K562 (cell line): ENCODE results near the gene ARHGEF26.

Experiments used
- ETS1 ChIP-seq: conservative IDR thresholded peaks from 2 replicates; pipeline ENCODE4 v1.6.1; 2011; ENCODE audit warnings: low read depth, mild to moderate bottlenecking, low read length; ENCODE audit not compliant: control insufficient read depth
- FOXJ3 ChIP-seq: sonication (generic); formaldehyde crosslinking; IDR thresholded peaks from 2 replicates; pipeline ENCODE4 v1.4.0; 2020; ENCODE audit warnings: mild to moderate bottlenecking, missing genetic modification reagents
- KAT8 ChIP-seq: fragments of 450-650 bp; IDR thresholded peaks from 2 replicates; pipeline ENCODE4 v1.6.1; 2016; ENCODE audit warnings: low read depth, mild to moderate bottlenecking
- PHF20 ChIP-seq: fragments of 450-650 bp; IDR thresholded peaks from 2 replicates; pipeline ENCODE4 v1.6.1; 2018; ENCODE audit not compliant: partially characterized antibody
- PHTF2 ChIP-seq: fragments of 250-450 bp; sonication (Bioruptor Pico); IDR thresholded peaks from 2 replicates; pipeline ENCODE4 v1.5.0; 2021; ENCODE audit warnings: mild to moderate bottlenecking
- POLR2AphosphoS5 ChIP-seq: IDR thresholded peaks from 2 replicates; pipeline ENCODE4 v1.6.1; 2011; ENCODE audit warnings: mild to moderate bottlenecking, low read depth, low read length, moderate library complexity; ENCODE audit not compliant: control insufficient read depth, insufficient read depth
- SIX5 ChIP-seq, 2 experiments: IDR thresholded peaks; 2 replicates each; pipeline ENCODE4 v1.6.1; 2011; ENCODE audit warnings: low read length in 2 of 2, borderline replicate concordance in 1 of 2, low read depth in 1 of 2, mild to moderate bottlenecking in 1 of 2, moderate library complexity in 1 of 2; ENCODE audit not compliant: insufficient read depth in 1 of 2
- ZNF586 ChIP-seq: fragments of 450-650 bp; formaldehyde crosslinking; conservative IDR thresholded peaks from 2 replicates; pipeline ENCODE4 v1.4.0; 2020; ENCODE audit warnings: mild to moderate bottlenecking, moderate library complexity
- ZNF695 ChIP-seq: fragments of 450-650 bp; formaldehyde crosslinking; IDR thresholded peaks from 2 replicates; pipeline ENCODE4 v1.4.0; 2020; ENCODE audit warnings: mild to moderate bottlenecking, moderate library complexity
- TF ChIP-seq, protein P1 (sequence below), 2 experiments: fragments of 450-650 bp; formaldehyde crosslinking in 1 of 2; IDR thresholded peaks; 2 replicates each; pipeline versions ENCODE4 v1.4.0 to v1.6.1; 2014 to 2020; ENCODE audit warnings: mild to moderate bottlenecking in 2 of 2, borderline replicate concordance in 1 of 2, low read depth in 1 of 2
- TF ChIP-seq, protein P2 (sequence below): IDR thresholded peaks from 3 replicates; pipeline ENCODE4 v1.6.1; 2011; ENCODE audit warnings: borderline replicate concordance, mild to moderate bottlenecking; ENCODE audit not compliant: insufficient read length, insufficient read depth
- TF ChIP-seq, protein P3 (sequence below), 3 experiments: IDR thresholded peaks in 2 of 3; conservative IDR thresholded peaks in 1 of 3; 2 replicates each; pipeline ENCODE4 v1.5.1; 2011 to 2012; ENCODE audit warnings: low read length in 3 of 3, mild to moderate bottlenecking in 3 of 3, control low read depth in 2 of 3, improper control_type of control experiment in 1 of 3, inconsistent platforms in 1 of 3, low read depth in 1 of 3, mixed read lengths in 1 of 3, moderate library complexity in 1 of 3; ENCODE audit not compliant: insufficient read depth in 2 of 3
- TF ChIP-seq, protein P4 (sequence below): IDR thresholded peaks from 2 replicates; pipeline ENCODE4 v1.6.1; 2012; ENCODE audit warnings: low read depth, low read length, improper control_type of control experiment, borderline replicate concordance

DNA sequence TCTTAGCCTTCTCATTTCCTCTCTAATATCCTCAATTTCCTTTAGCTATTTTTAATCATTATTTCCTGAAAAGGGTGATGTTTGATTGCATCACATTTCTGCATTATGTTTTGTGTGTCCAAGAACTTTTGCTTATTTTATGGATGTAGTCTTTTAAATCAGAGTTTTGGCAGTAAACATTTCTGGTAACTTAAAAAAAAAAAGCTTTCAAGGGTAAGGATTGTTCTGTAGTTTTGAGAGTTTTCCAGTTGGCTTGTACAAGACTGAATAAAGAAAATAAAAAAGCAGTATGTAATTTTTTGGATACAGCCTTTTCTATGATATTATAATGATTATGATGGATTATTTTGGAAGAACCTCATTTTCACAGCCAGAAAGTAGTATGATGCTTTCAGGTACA is 103.7 kb downstream of the ARHGEF26 start:
- TF ChIP-seq, protein P1, sequence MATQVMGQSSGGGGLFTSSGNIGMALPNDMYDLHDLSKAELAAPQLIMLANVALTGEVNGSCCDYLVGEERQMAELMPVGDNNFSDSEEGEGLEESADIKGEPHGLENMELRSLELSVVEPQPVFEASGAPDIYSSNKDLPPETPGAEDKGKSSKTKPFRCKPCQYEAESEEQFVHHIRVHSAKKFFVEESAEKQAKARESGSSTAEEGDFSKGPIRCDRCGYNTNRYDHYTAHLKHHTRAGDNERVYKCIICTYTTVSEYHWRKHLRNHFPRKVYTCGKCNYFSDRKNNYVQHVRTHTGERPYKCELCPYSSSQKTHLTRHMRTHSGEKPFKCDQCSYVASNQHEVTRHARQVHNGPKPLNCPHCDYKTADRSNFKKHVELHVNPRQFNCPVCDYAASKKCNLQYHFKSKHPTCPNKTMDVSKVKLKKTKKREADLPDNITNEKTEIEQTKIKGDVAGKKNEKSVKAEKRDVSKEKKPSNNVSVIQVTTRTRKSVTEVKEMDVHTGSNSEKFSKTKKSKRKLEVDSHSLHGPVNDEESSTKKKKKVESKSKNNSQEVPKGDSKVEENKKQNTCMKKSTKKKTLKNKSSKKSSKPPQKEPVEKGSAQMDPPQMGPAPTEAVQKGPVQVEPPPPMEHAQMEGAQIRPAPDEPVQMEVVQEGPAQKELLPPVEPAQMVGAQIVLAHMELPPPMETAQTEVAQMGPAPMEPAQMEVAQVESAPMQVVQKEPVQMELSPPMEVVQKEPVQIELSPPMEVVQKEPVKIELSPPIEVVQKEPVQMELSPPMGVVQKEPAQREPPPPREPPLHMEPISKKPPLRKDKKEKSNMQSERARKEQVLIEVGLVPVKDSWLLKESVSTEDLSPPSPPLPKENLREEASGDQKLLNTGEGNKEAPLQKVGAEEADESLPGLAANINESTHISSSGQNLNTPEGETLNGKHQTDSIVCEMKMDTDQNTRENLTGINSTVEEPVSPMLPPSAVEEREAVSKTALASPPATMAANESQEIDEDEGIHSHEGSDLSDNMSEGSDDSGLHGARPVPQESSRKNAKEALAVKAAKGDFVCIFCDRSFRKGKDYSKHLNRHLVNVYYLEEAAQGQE (IDR thresholded peaks at IDR 0.05; ENCODE audit: borderline replicate concordance): no peak
- TF ChIP-seq, protein P1 (CRISPR knock-in tag; IDR thresholded peaks at IDR 0.05; ENCODE audit: low read depth): no peak
- TF ChIP-seq PHF20 (no peak), ETS1 (no peak), KAT8 (no peak), ZNF695 (CRISPR knock-in tag) (no peak), SIX5 (IDR thresholded peaks at IDR 0.05; ENCODE audit: borderline replicate concordance in 1 of 2, insufficient read depth in 1 of 2, low read depth in 1 of 2, low read length in 2 of 2) (no peak), POLR2AphosphoS5 (no peak), FOXJ3 (CRISPR knock-in tag) (no peak), PHTF2 (CRISPR knock-in tag) (no peak), ZNF586 (CRISPR knock-in tag) (no peak)
- TF ChIP-seq, protein P2, sequence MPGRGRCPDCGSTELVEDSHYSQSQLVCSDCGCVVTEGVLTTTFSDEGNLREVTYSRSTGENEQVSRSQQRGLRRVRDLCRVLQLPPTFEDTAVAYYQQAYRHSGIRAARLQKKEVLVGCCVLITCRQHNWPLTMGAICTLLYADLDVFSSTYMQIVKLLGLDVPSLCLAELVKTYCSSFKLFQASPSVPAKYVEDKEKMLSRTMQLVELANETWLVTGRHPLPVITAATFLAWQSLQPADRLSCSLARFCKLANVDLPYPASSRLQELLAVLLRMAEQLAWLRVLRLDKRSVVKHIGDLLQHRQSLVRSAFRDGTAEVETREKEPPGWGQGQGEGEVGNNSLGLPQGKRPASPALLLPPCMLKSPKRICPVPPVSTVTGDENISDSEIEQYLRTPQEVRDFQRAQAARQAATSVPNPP: no peak
- TF ChIP-seq, protein P3, sequence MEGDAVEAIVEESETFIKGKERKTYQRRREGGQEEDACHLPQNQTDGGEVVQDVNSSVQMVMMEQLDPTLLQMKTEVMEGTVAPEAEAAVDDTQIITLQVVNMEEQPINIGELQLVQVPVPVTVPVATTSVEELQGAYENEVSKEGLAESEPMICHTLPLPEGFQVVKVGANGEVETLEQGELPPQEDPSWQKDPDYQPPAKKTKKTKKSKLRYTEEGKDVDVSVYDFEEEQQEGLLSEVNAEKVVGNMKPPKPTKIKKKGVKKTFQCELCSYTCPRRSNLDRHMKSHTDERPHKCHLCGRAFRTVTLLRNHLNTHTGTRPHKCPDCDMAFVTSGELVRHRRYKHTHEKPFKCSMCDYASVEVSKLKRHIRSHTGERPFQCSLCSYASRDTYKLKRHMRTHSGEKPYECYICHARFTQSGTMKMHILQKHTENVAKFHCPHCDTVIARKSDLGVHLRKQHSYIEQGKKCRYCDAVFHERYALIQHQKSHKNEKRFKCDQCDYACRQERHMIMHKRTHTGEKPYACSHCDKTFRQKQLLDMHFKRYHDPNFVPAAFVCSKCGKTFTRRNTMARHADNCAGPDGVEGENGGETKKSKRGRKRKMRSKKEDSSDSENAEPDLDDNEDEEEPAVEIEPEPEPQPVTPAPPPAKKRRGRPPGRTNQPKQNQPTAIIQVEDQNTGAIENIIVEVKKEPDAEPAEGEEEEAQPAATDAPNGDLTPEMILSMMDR (IDR thresholded peaks at IDR 0.05 in 2 of 3, conservative IDR thresholded peaks at IDR 0.05 in 1 of 3; ENCODE audit: insufficient read depth in 2 of 3, low read depth in 1 of 3, low read length in 3 of 3): no peak
- TF ChIP-seq, protein P4, sequence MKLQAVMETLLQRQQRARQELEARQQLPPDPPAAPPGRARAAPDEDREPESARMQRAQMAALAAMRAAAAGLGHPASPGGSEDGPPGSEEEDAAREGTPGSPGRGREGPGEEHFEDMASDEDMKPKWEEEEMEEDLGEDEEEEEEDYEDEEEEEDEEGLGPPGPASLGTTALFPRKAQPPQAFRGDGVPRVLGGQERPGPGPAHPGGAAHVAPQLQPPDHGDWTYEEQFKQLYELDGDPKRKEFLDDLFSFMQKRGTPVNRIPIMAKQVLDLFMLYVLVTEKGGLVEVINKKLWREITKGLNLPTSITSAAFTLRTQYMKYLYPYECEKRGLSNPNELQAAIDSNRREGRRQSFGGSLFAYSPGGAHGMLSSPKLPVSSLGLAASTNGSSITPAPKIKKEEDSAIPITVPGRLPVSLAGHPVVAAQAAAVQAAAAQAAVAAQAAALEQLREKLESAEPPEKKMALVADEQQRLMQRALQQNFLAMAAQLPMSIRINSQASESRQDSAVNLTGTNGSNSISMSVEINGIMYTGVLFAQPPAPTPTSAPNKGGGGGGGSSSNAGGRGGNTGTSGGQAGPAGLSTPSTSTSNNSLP: no peak
